Measurements from ENCODE around the gene SUGT1.

SUGT1 gene

GRCh38 chr13:52749419-52749818 is 96.8 kb downstream of the SUGT1 start:
- no peaks in the 10 kb centered on the region for H3K36me3 ChIP-seq (ENCODE audit: low read length)
- no peaks in the 10 kb centered on the region for H3F3A ChIP-seq (ENCODE audit: insufficient read depth)
- TF ChIP-seq CTCF (IDR thresholded peaks at IDR 0.05; ENCODE audit: insufficient read depth, low read length, poor library complexity, severe bottlenecking): no peak
- TF ChIP-seq EZH2phosphoT487 (conservative IDR thresholded peaks at IDR 0.05; ENCODE audit: low read length): no peak
- no peak overlapping the region for H3K9ac ChIP-seq (ENCODE audit: low read length)
- no peak overlapping the region for H3K27ac ChIP-seq (ENCODE audit: low read depth, low read length)
- no peaks in the 10 kb centered on the region for H3K9me2 ChIP-seq (replicated peaks; ENCODE audit: insufficient read depth, low read length)
- no peak overlapping the region for H3K4me3 ChIP-seq (ENCODE audit: insufficient read depth, low read length, poor library complexity, severe bottlenecking)
- no peaks in the 10 kb centered on the region for H4K20me1 ChIP-seq (ENCODE audit: low read depth, low read length)
- no peaks in the 10 kb centered on the region for H3K9me3 ChIP-seq (ENCODE audit: insufficient read depth, low read length)
- no peaks in the 10 kb centered on the region for H3K79me2 ChIP-seq (ENCODE audit: insufficient read depth, low read length)
- H3K4me2 ChIP-seq (ENCODE audit: low read depth, low read length, poor library complexity, severe bottlenecking): no peak overlapping the region
- H3K27me3 ChIP-seq (ENCODE audit: low read length): no peaks in the 10 kb centered on the region
- no peak overlapping the region for H2AFZ ChIP-seq (ENCODE audit: low read depth, low read length, severe bottlenecking)
